Measurements from ENCODE around the gene PPP1CC. TPM values are rescaled to one million over a fixed set of nuclear protein-coding genes. Genes with fewer than 3 reads are reported as not detected.

Gene PPP1CC
- total and polyA plus RNA-seq, 9 donors: 94.4 to 158 (median 126) TPM

DNA sequence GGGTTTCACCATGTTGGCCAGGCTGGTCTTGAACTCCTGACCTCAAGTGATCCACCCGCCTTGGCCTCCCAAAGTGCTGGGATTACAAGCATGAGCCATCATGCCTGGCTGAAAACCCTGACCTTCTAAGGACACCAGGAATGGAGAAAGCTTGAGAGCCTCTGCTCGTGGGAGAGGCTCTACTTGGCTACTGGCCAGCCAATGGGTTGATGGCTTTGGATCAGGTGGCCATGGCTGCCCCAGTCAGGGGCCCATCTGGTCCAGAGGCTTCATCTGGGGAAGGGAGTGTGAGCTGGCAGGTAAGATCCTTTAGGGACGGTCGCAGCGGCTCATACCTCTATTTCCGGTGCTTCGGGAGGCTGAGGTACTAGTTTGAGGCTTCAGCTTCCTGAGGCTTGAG is 42.5 kb upstream of the PPP1CC start:
- Histone ChIP-seq H3K9me3 (no peaks in the 10 kb centered on the region), H3K4me3 (no peak overlapping the region), H3K36me3 (no peaks in the 10 kb centered on the region), H3K27me3 (no peaks in the 10 kb centered on the region), H3K27ac (no peak overlapping the region), H3K4me1 (ENCODE audit: insufficient read depth) (no peaks in the 10 kb centered on the region)
- no peak for DNase-seq
- TF ChIP-seq POLR2A (IDR thresholded peaks at IDR 0.05) (no peak), EP300 (IDR thresholded peaks at IDR 0.05) (no peak), CTCF (IDR thresholded peaks at IDR 0.05) (no peak)
- WGBS, 3 donors: 74 to 84% (median 81%) methylated on average over 7 of the region's 7 CpGs
- intact Hi-C loops (cut with DNase I): no loop called here

DNA sequence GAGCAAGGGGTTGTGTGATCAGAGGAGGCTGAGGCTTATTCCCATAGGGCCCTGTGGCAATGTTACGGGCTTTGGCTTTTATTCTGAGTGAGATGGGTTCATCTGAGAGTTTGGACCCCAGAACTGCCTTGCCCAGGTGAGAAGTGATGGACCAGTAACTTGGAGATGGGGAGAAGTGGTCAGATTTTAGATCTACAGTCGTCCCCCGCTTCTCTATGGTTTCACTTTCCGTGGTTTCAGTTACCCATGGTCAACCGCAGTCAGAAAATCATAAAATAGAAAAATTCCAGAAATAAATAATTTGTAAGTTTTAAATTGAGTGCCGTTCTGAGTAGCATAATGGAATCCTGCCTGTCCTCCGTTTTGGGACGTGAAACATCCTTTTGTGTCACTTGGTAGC is 40.2 kb upstream of the PPP1CC start:
- DNase-seq: no peak
- Histone ChIP-seq H3K27me3 (no peaks in the 10 kb centered on the region), H3K4me3 (no peak overlapping the region), H3K27ac (no peak overlapping the region), H3K9me3 (no peaks in the 10 kb centered on the region), H3K4me1 (ENCODE audit: insufficient read depth) (no peaks in the 10 kb centered on the region), H3K36me3 (no peaks in the 10 kb centered on the region)
- no peak for TF ChIP-seq CTCF (IDR thresholded peaks at IDR 0.05)
- TF ChIP-seq EP300 (IDR thresholded peaks at IDR 0.05): no peak
- intact Hi-C loops (cut with DNase I): no loop called here
- 88 to 94% (median 94%) methylated on average over 8 of the region's 8 CpGs for WGBS, 3 donors

- TF ChIP-seq POLR2A (IDR thresholded peaks at IDR 0.05): no peak
- TF ChIP-seq CTCF (IDR thresholded peaks at IDR 0.05): no peak
- no peak for TF ChIP-seq EP300 (IDR thresholded peaks at IDR 0.05)
- Histone ChIP-seq H3K27ac (no peak overlapping the region), H3K4me3 (no peak overlapping the region), H3K4me1 (ENCODE audit: insufficient read depth) (no peaks in the 10 kb centered on the region), H3K27me3 (no peaks in the 10 kb centered on the region), H3K9me3 (no peaks in the 10 kb centered on the region), H3K36me3 (no peaks in the 10 kb centered on the region)
- 85 to 90% (median 86%) methylated on average over 4 of the region's 4 CpGs for WGBS, 3 donors
- DNase-seq: no peak
- intact Hi-C loops (cut with DNase I): no loop called here
Measured at GRCh38 chr12:110782094-110782493, 39.4 kb upstream of the PPP1CC start.

DNA sequence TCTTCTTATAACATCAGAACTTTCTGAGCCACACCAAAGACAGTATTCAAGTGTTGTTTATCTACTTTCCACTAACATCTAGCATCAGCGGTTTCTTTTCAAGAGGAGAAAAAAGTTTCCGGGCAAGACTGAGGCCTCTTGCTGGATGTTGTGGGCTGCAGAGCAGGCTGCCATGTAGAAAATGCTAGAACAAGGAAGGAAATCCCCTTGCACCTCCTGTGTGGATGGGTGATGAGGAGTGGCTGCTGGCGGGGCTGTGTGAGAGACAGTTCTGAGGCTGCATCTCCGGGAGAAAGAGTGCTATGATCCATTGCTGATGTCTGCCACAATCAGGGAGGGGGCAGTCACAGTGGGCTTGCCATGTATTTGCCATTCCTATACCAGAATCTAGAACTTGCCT is 37.8 kb upstream of the PPP1CC start:
- H3K36me3 ChIP-seq: no peaks in the 10 kb centered on the region
- no peaks in the 10 kb centered on the region for H3K9me3 ChIP-seq
- DNase-seq: no peak
- no peak overlapping the region for H3K4me3 ChIP-seq
- WGBS, 3 donors: 52 to 56% (median 52%) methylated on average over 4 of the region's 4 CpGs
- TF ChIP-seq CTCF (IDR thresholded peaks at IDR 0.05) (no peak), POLR2A (IDR thresholded peaks at IDR 0.05) (no peak), EP300 (IDR thresholded peaks at IDR 0.05) (no peak)
- H3K27ac ChIP-seq: no peak overlapping the region
- intact Hi-C loops (cut with DNase I): no loop called here
- H3K4me1 ChIP-seq (ENCODE audit: insufficient read depth): no peaks in the 10 kb centered on the region
- no peaks in the 10 kb centered on the region for H3K27me3 ChIP-seq

Data from ovary (tissue), 9 donors.